WERI-Rb-1 (cell line): ENCODE results near the gene STRBP.

Source experiments
- DNase-seq: peaks from one replicate; pipeline ENCODE4 v3.0.0-alpha.2; 2020
- H3K27ac ChIP-seq: fragments of 250-450 bp; sonication (Bioruptor Pico); 2 replicates; pipeline ENCODE4 v1.5.1; 2020; ENCODE audit warnings: mild to moderate bottlenecking, moderate library complexity
- H3K27me3 ChIP-seq: fragments of 250-450 bp; sonication (Bioruptor Pico); 2 replicates; pipeline ENCODE4 v1.5.1; 2021; ENCODE audit warnings: mild to moderate bottlenecking, low read depth, moderate library complexity; ENCODE audit not compliant: insufficient read depth, severe bottlenecking
- H3K36me3 ChIP-seq: fragments of 250-450 bp; sonication (Bioruptor Pico); 2 replicates; pipeline ENCODE4 v1.5.1; 2020; ENCODE audit warnings: mild to moderate bottlenecking, moderate library complexity
- H3K4me3 ChIP-seq: 2 replicates; pipeline ENCODE4 v1.5.1; 2011; ENCODE audit warnings: low read depth, mild to moderate bottlenecking, control low read depth, low read length
- H3K9me3 ChIP-seq: fragments of 250-450 bp; sonication (Bioruptor Pico); 2 replicates; pipeline ENCODE4 v1.5.1; 2021; ENCODE audit warnings: mild to moderate bottlenecking, moderate library complexity; ENCODE audit not compliant: severe bottlenecking
- CTCF ChIP-seq: IDR thresholded peaks from 2 replicates; pipeline ENCODE4 v1.5.1; 2011; ENCODE audit warnings: low read depth, mild to moderate bottlenecking, control low read depth, inconsistent platforms, low read length

The STRBP gene

GRCh38 chr9:123168586-123168985 lies 99.8 kb downstream of the STRBP start:
- H3K4me3 ChIP-seq = no peak overlapping the region
- no peaks in the 10 kb centered on the region for H3K27me3 ChIP-seq
- peaks cover 14% of the 10 kb centered on the region for H3K36me3 ChIP-seq
- DNase-seq = no peak
- no peak for TF ChIP-seq CTCF
- no peaks in the 10 kb centered on the region for H3K9me3 ChIP-seq
- no peak overlapping the region for H3K27ac ChIP-seq

- Histone ChIP-seq H3K9me3 (no peaks in the 10 kb centered on the region), H3K27me3 (no peaks in the 10 kb centered on the region), H3K4me3 (no peak overlapping the region), H3K36me3 (peaks cover 5% of the 10 kb centered on the region), H3K27ac (no peak overlapping the region)
- no peak for DNase-seq
- TF ChIP-seq CTCF = no peak
Observed at GRCh38 chr9:123167474-123167873, 100.9 kb downstream of the STRBP start.

GRCh38 chr9:123165813-123166212 lies 102.6 kb downstream of the STRBP start:
- TF ChIP-seq CTCF = no peak
- H3K9me3 ChIP-seq = no peaks in the 10 kb centered on the region
- no peaks in the 10 kb centered on the region for H3K27me3 ChIP-seq
- H3K36me3 ChIP-seq = peaks cover 3% of the 10 kb centered on the region
- no peak overlapping the region for H3K27ac ChIP-seq
- no peak overlapping the region for H3K4me3 ChIP-seq
- no peak for DNase-seq

GRCh38 chr9:123164285-123164684 lies 104.1 kb downstream of the STRBP start:
- H3K36me3 ChIP-seq = peaks cover 3% of the 10 kb centered on the region

GRCh38 chr9:123162791-123163345 lies 105.5 kb downstream of the STRBP start:
- TF ChIP-seq CTCF = no peak
- no peaks in the 10 kb centered on the region for H3K27me3 ChIP-seq
- H3K4me3 ChIP-seq = no peak overlapping the region
- no peak overlapping the region for H3K27ac ChIP-seq
- DNase-seq = no peak
- H3K36me3 ChIP-seq = peaks cover 4% of the 10 kb centered on the region
- no peaks in the 10 kb centered on the region for H3K9me3 ChIP-seq

More at GRCh38 chr9:123164285-123164684, 104.1 kb downstream of the STRBP start:
- no peak for DNase-seq
- Histone ChIP-seq H3K9me3 (no peaks in the 10 kb centered on the region), H3K27ac (no peak overlapping the region), H3K27me3 (no peaks in the 10 kb centered on the region), H3K4me3 (no peak overlapping the region)
- TF ChIP-seq CTCF = no peak

GRCh38 chr9:123162360-123162759 lies 106.0 kb downstream of the STRBP start:
- Histone ChIP-seq H3K27ac (no peak overlapping the region), H3K9me3 (no peaks in the 10 kb centered on the region), H3K27me3 (no peaks in the 10 kb centered on the region), H3K36me3 (peaks cover 9% of the 10 kb centered on the region), H3K4me3 (no peak overlapping the region)
- no peak for TF ChIP-seq CTCF
- DNase-seq = no peak
